CD14-positive monocyte (primary cell): Measurements from ENCODE around the gene ACSS3. TPM values are rescaled to one million over a fixed set of nuclear protein-coding genes. Genes with fewer than 3 reads are reported as not detected.

Experiments used
- DNase-seq, 3 donors: peaks; one replicate each; pipeline ENCODE4 v3.0.0-alpha.2; 2011 to 2022
- H2AFZ ChIP-seq: 2 replicates; pipeline ENCODE4 v1.6.0; 2012; ENCODE audit warnings: mild to moderate bottlenecking, low read depth, low read length, inconsistent platforms; ENCODE audit not compliant: insufficient read depth, poor library complexity, severe bottlenecking
- H3K27ac ChIP-seq, 2 donors: 1 replicate in 1 of 2; 2 replicates in 1 of 2; pipeline ENCODE4 v1.5.1; 2012 to 2013; ENCODE audit warnings: low read length in 2 of 2, control low read depth in 1 of 2, inconsistent platforms in 1 of 2, low read depth in 1 of 2, mild to moderate bottlenecking in 1 of 2
- H3K27me3 ChIP-seq, 2 donors: one replicate each; pipeline versions ENCODE4 v1.6.0 to v1.6.1; 2011 to 2013; ENCODE audit warnings: low read length in 2 of 2; ENCODE audit not compliant: control insufficient read depth in 2 of 2, insufficient read depth in 2 of 2
- H3K36me3 ChIP-seq, 2 donors: replicated peaks in 1 of 2; 1 replicate in 1 of 2; 2 replicates in 1 of 2; pipeline versions ENCODE4 v1.5.1 to v1.6.1; 2012 to 2013; ENCODE audit warnings: low read length in 2 of 2, control low read depth in 1 of 2, inconsistent platforms in 1 of 2, mild to moderate bottlenecking in 1 of 2; ENCODE audit not compliant: insufficient read depth in 2 of 2, control insufficient read depth in 1 of 2
- H3K4me1 ChIP-seq, 2 donors: 1 replicate in 1 of 2; 2 replicates in 1 of 2; pipeline versions ENCODE4 v1.5.1 to v1.6.1; 2012 to 2013; ENCODE audit warnings: low read length in 2 of 2, control low read depth in 1 of 2, inconsistent platforms in 1 of 2, mild to moderate bottlenecking in 1 of 2, moderate library complexity in 1 of 2; ENCODE audit not compliant: insufficient read depth in 2 of 2, control insufficient read depth in 1 of 2
- H3K4me2 ChIP-seq: replicated peaks from 2 replicates; pipeline ENCODE3; 2012; ENCODE audit warnings: low read length, moderate library complexity, mild to moderate bottlenecking; ENCODE audit not compliant: poor library complexity, severe bottlenecking; ENCODE audit errors: extremely low read depth
- H3K4me3 ChIP-seq, 3 experiments: fragments of 200-600 bp in 1 of 3; sonication (generic) in 1 of 3; replicated peaks in 1 of 3; 1 replicate in 2 of 3; 2 replicates in 1 of 3; pipeline ENCODE4 v1.5.1; 2011 to 2013; ENCODE audit warnings: low read length in 3 of 3, mild to moderate bottlenecking in 3 of 3, control low read depth in 2 of 3, low read depth in 2 of 3, inconsistent platforms in 1 of 3, moderate library complexity in 1 of 3
- H3K79me2 ChIP-seq: 2 replicates; pipeline ENCODE4 v1.6.0; 2012; ENCODE audit warnings: mild to moderate bottlenecking, control low read depth, inconsistent platforms, low read length, moderate library complexity; ENCODE audit not compliant: insufficient read depth
- H3K9ac ChIP-seq: 2 replicates; pipeline ENCODE4 v1.6.0; 2017; ENCODE audit warnings: low read length, mild to moderate bottlenecking; ENCODE audit not compliant: insufficient read depth, poor library complexity, severe bottlenecking
- H3K9me3 ChIP-seq, 2 donors: replicated peaks in 1 of 2; 1 replicate in 1 of 2; 2 replicates in 1 of 2; pipeline versions ENCODE4 v1.5.1 to v1.6.1; 2012 to 2013; ENCODE audit warnings: low read length in 2 of 2, control low read depth in 1 of 2; ENCODE audit not compliant: control insufficient read depth in 1 of 2, insufficient read depth in 1 of 2
- H4K20me1 ChIP-seq: 2 replicates; pipeline ENCODE4 v1.6.0; 2012; ENCODE audit warnings: mild to moderate bottlenecking, low read length, control low read depth, moderate library complexity; ENCODE audit not compliant: insufficient read depth
- H3K27ac Mint-ChIP-seq, 7 donors: one replicate each; pipeline ENCODE4 v1.8.0; 2020; ENCODE audit warnings: mild to moderate bottlenecking in 7 of 7, mixed read lengths in 7 of 7, moderate library complexity in 6 of 7, inconsistent platforms in 2 of 7
- H3K27me3 Mint-ChIP-seq, 3 donors: one replicate each; pipeline ENCODE4 v1.8.0; 2021 to 2022; ENCODE audit warnings: low read depth in 3 of 3, mild to moderate bottlenecking in 3 of 3, mixed read lengths in 3 of 3, moderate library complexity in 3 of 3, inconsistent platforms in 1 of 3
- H3K36me3 Mint-ChIP-seq, 2 donors: one replicate each; pipeline ENCODE4 v1.8.0; 2020; ENCODE audit warnings: mixed read lengths in 2 of 2, inconsistent platforms in 1 of 2, mild to moderate bottlenecking in 1 of 2
- H3K4me1 Mint-ChIP-seq: one replicate; pipeline ENCODE4 v1.8.0; 2020; ENCODE audit warnings: mild to moderate bottlenecking, mixed read lengths
- H3K4me3 Mint-ChIP-seq, 2 donors: one replicate each; pipeline ENCODE4 v1.8.0; 2020; ENCODE audit warnings: mild to moderate bottlenecking in 2 of 2, mixed read lengths in 2 of 2, moderate library complexity in 1 of 2
- H3K9me3 Mint-ChIP-seq, 7 donors: one replicate each; pipeline ENCODE4 v1.8.0; 2020 to 2022; ENCODE audit warnings: mixed read lengths in 7 of 7, mild to moderate bottlenecking in 6 of 7, moderate library complexity in 6 of 7, inconsistent platforms in 2 of 7
- CTCF ChIP-seq: fragments of 200-600 bp; IDR thresholded peaks from one replicate; pipeline ENCODE4 v1.8.0; 2022; ENCODE audit warnings: antibody characterized with exemption, mild to moderate bottlenecking
- WGBS: methylation state at CpG from one replicate; pipeline ENCODE4 v1.1.5; 2013; ENCODE audit warnings: missing lambda C conversion rate; ENCODE audit not compliant: insufficient coverage; 5-methylcytosine and 5-hydroxymethylcytosine counted together
- intact Hi-C, 2 donors: fragments of 100-400 bp; cut with micrococcal nuclease; formaldehyde crosslinking; loops; one replicate each; pipeline versions ENCODE4 v1.15.0 to v1.15.1; 2023
- polyA plus RNA-seq, 3 donors: library from polyadenylated mRNA; depleted of rRNA in 1 of 3; unstranded in 2 of 3; stranded (reverse) in 1 of 3; fragments of 300-500 nt in 2 of 3; fragments of >200 nt in 1 of 3; fragmentation: Illumina TruSeq in 2 of 3; gene quantifications; 1 replicate in 2 of 3; 2 replicates in 1 of 3; pipeline ENCODE4 v1.2.3, GENCODE V29; 2012 to 2021

The ACSS3 gene
- polyA plus RNA-seq, 3 donors, result 0.09 to 0.16 TPM; not detected in 1

- no peaks in the 10 kb centered on the region for H3K36me3 Mint-ChIP-seq
- no peak overlapping the region for H3K27ac Mint-ChIP-seq
Observed at GRCh38 chr12:81136519-81136918, 58.6 kb downstream of the ACSS3 start.

DNA sequence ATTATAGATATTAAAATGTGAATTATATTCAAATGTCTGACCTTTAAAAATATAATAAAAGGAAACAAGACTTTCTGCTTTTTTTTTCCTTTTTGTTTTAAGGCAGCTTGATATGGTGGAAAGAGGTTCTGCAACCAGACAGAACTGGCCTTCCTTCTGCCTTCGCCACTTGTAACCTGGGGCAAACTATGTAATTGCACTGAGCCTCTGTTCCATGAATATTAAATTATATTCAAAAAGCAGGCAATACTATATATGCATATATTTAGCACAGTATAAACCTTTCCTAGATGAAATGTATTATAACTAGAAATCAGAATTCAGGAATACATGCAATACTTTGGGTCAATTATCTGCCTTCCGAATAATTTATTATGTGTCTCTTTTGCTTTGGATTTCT, 59.9 kb downstream of the ACSS3 start:
- intact Hi-C loops, result no loop called here
- Histone ChIP-seq H4K20me1 (no peaks in the 10 kb centered on the region), H3K4me1 (no peaks in the 10 kb centered on the region), H2AFZ (no peak overlapping the region), H3K4me3 (no peak overlapping the region), H3K27me3 (no peaks in the 10 kb centered on the region), H3K9me3 (no peaks in the 10 kb centered on the region), H3K36me3 (no peaks in the 10 kb centered on the region), H3K9ac (no peak overlapping the region), H3K4me2 (no peak overlapping the region), H3K79me2 (no peaks in the 10 kb centered on the region), H3K27ac (no peak overlapping the region)
- WGBS, result no CpG with 5 or more reads among the region's 2 CpGs
- no peak for DNase-seq
- Mint-ChIP-seq H3K27me3 (peaks cover 0 to 2% (median 0%) of the 10 kb centered on the region in 3 donors), H3K9me3 (peaks cover 0 to 1% (median 0%) of the 10 kb centered on the region in 7 donors), H3K36me3 (no peaks in the 10 kb centered on the region), H3K4me1 (no peaks in the 10 kb centered on the region), H3K4me3 (no peak overlapping the region), H3K27ac (no peak overlapping the region)
- no peak for TF ChIP-seq CTCF

More at GRCh38 chr12:81136519-81136918, 58.6 kb downstream of the ACSS3 start:
- no peaks in the 10 kb centered on the region for H3K4me1 Mint-ChIP-seq
- Histone ChIP-seq H3K27me3 (no peaks in the 10 kb centered on the region), H3K36me3 (no peaks in the 10 kb centered on the region), H3K79me2 (no peaks in the 10 kb centered on the region), H3K9ac (no peak overlapping the region), H3K4me2 (no peak overlapping the region), H2AFZ (no peak overlapping the region), H4K20me1 (no peaks in the 10 kb centered on the region), H3K4me1 (no peaks in the 10 kb centered on the region), H3K4me3 (no peak overlapping the region), H3K9me3 (no peaks in the 10 kb centered on the region), H3K27ac (no peak overlapping the region)
- no peak for TF ChIP-seq CTCF
- H3K27me3 Mint-ChIP-seq, result peaks cover 0 to 2% (median 0%) of the 10 kb centered on the region in 3 donors
- no peak overlapping the region for H3K4me3 Mint-ChIP-seq
- H3K9me3 Mint-ChIP-seq, result peaks cover 0 to 1% (median 0%) of the 10 kb centered on the region in 7 donors
- no peak for DNase-seq
- intact Hi-C loops, result no loop called here
